Activated CD8-positive, alpha-beta memory T cell treated with anti-CD3 and anti-CD28 coated beads for 24 hours (primary cell): Measurements from ENCODE around the gene ZFR.
"Not testable (repeated sequence)": the region's sequence is repeated elsewhere in the genome, so short reads cannot be mapped to it uniquely, and the experiment has no call there.

Experiments used
- DNase-seq: peaks from one replicate; pipeline ENCODE4 v3.0.0-alpha.2; 2020

ZFR gene

GRCh38 chr5:32315221-32316014 lies 129.1 kb downstream of the ZFR start:
- peak; percentile 7 for DNase-seq

GRCh38 chr5:32314658-32315057 lies 129.9 kb downstream of the ZFR start:
- peak; percentile 32 for DNase-seq

- DNase-seq = not testable (repeated sequence)
These were observed 130.4 kb downstream of the ZFR start for GRCh38 chr5:32314152-32314488.

GRCh38 chr5:32312595-32313332 lies 131.8 kb downstream of the ZFR start, which contains the start of gene MTMR12:
Gene MTMR12, minus strand, starts transcription at chr5:32312939. Its CDS starts 101 bp downstream, at chr5:32312838.
- DNase-seq = peak; percentile 100

GRCh38 chr5:32312197-32312594 lies 132.3 kb downstream of the ZFR start:
- peak; percentile 81 for DNase-seq

GRCh38 chr5:32311404-32312196 lies 132.9 kb downstream of the ZFR start:
- no peak for DNase-seq

GRCh38 chr5:32309761-32310160 lies 134.8 kb downstream of the ZFR start:
- DNase-seq = no peak

- no peak for DNase-seq
These were observed 135.6 kb downstream of the ZFR start for GRCh38 chr5:32308946-32309345.

- no peak for DNase-seq
These were observed 136.8 kb downstream of the ZFR start for GRCh38 chr5:32307769-32308194.

- no peak for DNase-seq
These were observed 139.9 kb downstream of the ZFR start for GRCh38 chr5:32304622-32305021.
